ENCODE data around the gene SOX13.

DNA sequence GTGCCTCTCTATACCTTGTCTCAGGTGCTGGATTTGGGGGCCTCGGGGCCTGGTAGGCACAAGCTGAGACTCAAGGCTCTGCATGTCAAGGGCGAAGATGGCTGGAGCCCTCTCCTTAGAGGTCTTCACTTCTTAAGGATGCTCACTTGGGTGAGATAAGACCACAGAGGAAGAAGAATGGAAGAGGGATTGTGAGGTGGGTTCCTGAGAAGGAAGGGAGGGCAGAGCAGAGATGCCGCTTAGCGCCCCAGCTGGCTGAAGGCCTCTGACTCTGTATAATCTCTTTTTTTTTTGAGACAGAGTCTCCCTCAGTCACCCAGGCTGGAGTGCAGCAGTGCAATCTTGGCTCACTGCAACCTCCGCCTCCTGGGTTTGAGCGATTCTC, 32.2 kb downstream of the SOX13 start:
- TF ChIP-seq RCOR1 (IDR thresholded peaks at IDR 0.05; ENCODE audit: insufficient replicate concordance, low read length): no peak
- no peak for TF ChIP-seq CTCF (conservative IDR thresholded peaks at IDR 0.05; ENCODE audit: low read depth, low read length)
- TF ChIP-seq RFX5 (IDR thresholded peaks at IDR 0.05; ENCODE audit: low read depth, low read length): no peak
- no peak for TF ChIP-seq CEBPB (IDR thresholded peaks at IDR 0.05; ENCODE audit: low read depth, low read length)
- no peak for TF ChIP-seq RAD21 (IDR thresholded peaks at IDR 0.05; ENCODE audit: low read length)
- no peak for TF ChIP-seq FOS (IDR thresholded peaks at IDR 0.05; ENCODE audit: low read depth, low read length)
- TF ChIP-seq MAFK (IDR thresholded peaks at IDR 0.05; ENCODE audit: low read depth, low read length): no peak
